GM11168 (cell line): Measurements from ENCODE around the gene FOXP4.
"Not testable (repeated sequence)": the region's sequence is repeated elsewhere in the genome, so short reads cannot be mapped to it uniquely, and the experiment has no call there.

Source experiments
- in situ Hi-C: fragments of 300-500 bp; cut with MboI; formaldehyde crosslinking; loops from one replicate; pipeline ENCODE4 v1.12.0; 2022; ENCODE audit warnings: low sequenced_read_pairs; ENCODE audit not compliant: unreplicated experiment

FOXP4 gene

DNA sequence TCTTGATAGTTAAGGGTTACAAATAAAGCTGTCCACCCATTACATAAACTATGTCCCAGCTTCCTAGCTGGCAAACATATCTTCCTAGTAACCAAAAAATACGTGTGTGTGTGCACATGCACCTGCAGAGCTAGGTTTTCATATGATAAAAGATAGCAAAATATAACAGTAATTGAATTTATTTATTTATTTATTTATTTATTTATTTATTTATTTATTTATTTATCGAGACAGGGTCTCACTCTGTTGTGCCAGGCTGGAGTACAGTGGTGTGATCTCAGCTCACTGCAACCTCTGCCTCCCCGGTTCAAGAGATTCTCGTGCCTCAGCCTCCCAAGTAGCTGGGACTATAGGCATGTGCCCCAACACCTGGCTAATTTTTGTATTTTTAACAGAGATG, 73.0 kb downstream of the FOXP4 start:
- in situ Hi-C loops, result not testable (repeated sequence)

DNA sequence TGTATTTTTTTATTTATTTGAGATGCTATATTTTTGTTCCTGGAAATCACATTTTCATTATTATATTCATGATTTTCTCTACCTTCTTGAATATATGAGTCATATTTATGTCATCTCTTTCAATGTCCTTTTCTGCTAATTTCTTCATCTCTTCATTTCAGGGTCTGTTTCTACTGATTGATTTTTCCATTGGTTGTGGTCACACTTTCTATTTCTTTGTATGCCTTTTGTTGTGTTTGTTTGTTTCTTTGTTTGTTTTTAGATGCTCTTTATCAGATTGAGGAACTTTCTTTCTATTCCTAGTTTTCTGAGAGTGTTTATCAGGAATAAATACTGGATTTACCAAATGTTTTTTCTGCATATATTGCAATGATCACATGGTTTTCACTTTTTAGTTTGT, 75.2 kb downstream of the FOXP4 start:
- in situ Hi-C loops, result no loop called here

- in situ Hi-C loops, result no loop called here
Measured at GRCh38 chr6:41621802-41622201, 75.6 kb downstream of the FOXP4 start.

GRCh38 chr6:41622206-41622988, 76.2 kb downstream of the FOXP4 start:
- in situ Hi-C loops, result no loop called here

DNA sequence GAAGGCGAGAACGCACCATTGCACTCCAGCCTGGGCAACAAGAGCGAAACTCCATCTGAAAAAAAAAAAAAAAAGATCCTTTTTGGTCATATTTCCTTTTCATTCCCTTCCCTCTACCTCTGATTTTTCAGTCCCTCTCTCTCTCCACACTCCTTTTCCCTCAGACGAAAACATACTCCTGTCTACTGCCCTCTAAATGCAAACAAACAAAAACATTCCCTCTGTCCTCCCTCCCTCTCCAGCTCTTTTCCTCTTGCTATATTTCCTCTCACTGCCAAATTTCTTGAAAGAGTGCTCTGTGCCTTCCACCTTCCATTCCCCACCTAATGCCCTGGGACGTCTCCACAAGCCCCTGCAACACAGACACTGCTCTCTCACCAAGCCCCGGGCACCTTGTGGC, 77.1 kb downstream of the FOXP4 start:
- in situ Hi-C loops, result no loop called here

- in situ Hi-C loops, result no loop called here
Measured at GRCh38 chr6:41624621-41625380, 78.6 kb downstream of the FOXP4 start.

GRCh38 chr6:41625442-41625841, 79.3 kb downstream of the FOXP4 start:
- in situ Hi-C loops, result no loop called here

- in situ Hi-C loops, result no loop called here
Measured at GRCh38 chr6:41626022-41626421, 79.8 kb downstream of the FOXP4 start.

- in situ Hi-C loops, result no loop called here
Measured at GRCh38 chr6:41626917-41627316, 80.7 kb downstream of the FOXP4 start.

DNA sequence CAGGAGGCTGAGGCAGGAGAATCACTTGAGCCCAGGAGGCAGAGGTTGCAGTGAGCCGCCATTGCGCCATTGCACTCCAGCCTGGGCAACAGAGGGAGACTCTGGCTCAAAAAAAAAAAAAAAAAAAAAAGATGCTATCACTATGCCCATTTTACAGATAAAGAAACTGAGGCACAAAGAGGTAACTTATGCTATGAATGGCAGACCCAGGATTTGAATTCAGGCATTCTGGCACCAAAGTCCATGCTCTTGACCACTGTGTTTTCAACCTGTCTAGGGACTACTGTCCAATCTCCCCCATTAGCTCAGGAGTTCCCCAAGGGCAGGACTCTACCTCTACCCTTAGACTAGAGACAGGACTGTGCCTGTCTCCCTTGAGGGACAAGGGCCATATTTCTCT, 82.9 kb downstream of the FOXP4 start:
- in situ Hi-C loops, result no loop called here

- in situ Hi-C loops, result no loop called here
Measured at GRCh38 chr6:41630069-41630468, 83.9 kb downstream of the FOXP4 start.

DNA sequence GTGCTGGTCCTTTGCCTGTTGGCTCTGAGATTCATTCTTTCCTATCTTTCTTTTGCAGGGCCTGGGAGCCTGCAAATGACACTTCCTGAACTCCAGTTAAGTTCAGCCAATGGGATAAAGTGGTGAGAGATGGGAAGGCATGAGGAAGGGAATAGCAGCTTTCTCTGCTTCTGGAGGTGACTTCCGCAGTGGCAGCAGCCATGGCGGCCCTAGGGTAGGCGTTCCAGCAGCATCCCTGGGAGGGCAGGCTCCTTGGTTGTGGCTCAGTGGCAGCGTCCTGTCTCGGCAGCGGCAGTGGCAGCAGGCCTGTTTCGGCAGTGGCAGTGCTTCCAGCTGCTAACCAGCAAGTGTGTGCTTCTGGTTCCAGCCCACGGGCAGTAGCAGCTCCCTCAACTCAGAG, 84.8 kb downstream of the FOXP4 start:
- in situ Hi-C loops, result no loop called here

GRCh38 chr6:41633056-41633634, 87.0 kb downstream of the FOXP4 start:
- in situ Hi-C loops, result no loop called here

DNA sequence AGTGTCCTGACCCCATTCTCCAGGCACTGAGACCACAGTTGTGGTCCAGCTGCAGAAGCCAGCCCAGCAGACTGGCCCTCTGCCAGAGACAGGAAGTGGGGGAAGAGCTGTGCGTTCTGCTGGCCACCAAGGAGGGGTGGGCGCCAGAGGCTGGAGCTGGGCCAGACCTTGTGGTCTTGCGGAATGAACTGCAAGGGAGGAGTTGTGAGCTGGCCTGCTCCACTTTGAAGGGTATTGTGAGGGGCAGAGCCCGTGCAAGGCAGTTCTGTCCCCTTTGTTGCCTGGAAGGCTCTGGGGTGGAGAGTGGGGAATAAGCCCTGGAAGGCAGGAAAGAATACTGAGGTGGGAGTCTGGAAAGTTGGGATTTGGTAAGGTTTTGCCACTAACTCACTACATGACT, 88.5 kb downstream of the FOXP4 start:
- in situ Hi-C loops, result no loop called here

DNA sequence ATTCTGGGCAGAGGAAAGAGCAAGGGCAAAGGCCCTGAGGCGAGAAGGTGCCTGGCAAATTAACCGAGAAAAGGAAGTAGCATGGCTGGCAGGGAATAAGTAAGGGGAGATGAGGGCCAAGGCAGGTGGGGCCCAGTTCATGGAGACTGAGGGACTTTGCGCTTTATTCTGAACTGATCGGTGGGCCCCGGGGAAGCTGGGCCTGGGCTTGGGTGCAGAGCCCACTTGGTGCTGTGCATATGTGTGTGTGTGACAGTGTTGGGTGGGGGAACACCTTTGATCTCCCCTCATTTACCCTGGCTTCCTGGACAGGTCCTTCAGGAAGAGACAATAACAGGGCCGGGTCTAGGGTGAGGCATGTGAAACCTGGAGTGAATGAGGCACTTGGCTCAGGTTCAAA, 89.2 kb downstream of the FOXP4 start:
- in situ Hi-C loops, result no loop called here

GRCh38 chr6:41636833-41637193, 90.6 kb downstream of the FOXP4 start:
- in situ Hi-C loops, result no loop called here

- in situ Hi-C loops, result no loop called here
Measured at GRCh38 chr6:41637194-41638001, 91.2 kb downstream of the FOXP4 start.

GRCh38 chr6:41638002-41638934, 92.1 kb downstream of the FOXP4 start, which contains the start of gene MDFI:
Gene MDFI (plus strand): TSS chr6:41638468. CDS start chr6:41638750, 282 bp downstream.
- in situ Hi-C loops, result no loop called here
